Endodermal cell (in vitro differentiated cells): ENCODE measurements around the gene SLX9. TPM values are rescaled to one million over a fixed set of nuclear protein-coding genes. Genes with fewer than 3 reads are reported as not detected.

Experiments
- DNase-seq: peaks from one replicate; pipeline ENCODE4 v3.0.0-alpha.2; 2017
- H3K27ac ChIP-seq: 2 replicates; pipeline ENCODE4 v1.5.1; 2013; ENCODE audit warnings: mild to moderate bottlenecking, low read depth, low read length, moderate library complexity
- H3K27me3 ChIP-seq: 2 replicates; pipeline ENCODE4 v1.6.1; 2013; ENCODE audit warnings: mild to moderate bottlenecking, low read length, moderate library complexity; ENCODE audit not compliant: insufficient read depth, control insufficient read depth, poor library complexity, severe bottlenecking
- H3K36me3 ChIP-seq: 2 replicates; pipeline ENCODE4 v1.7.0; 2013; ENCODE audit warnings: mild to moderate bottlenecking, low read length, moderate library complexity; ENCODE audit not compliant: control insufficient read depth, insufficient read depth
- H3K4me1 ChIP-seq: one replicate; pipeline ENCODE4 v1.7.0; 2013; ENCODE audit warnings: low read length; ENCODE audit not compliant: control insufficient read depth, insufficient read depth
- H3K4me3 ChIP-seq: 2 replicates; pipeline ENCODE4 v1.5.1; 2013; ENCODE audit warnings: mild to moderate bottlenecking, low read length, moderate library complexity
- H3K9ac ChIP-seq: 2 replicates; pipeline ENCODE4 v1.6.1; 2013; ENCODE audit warnings: mild to moderate bottlenecking, low read length, moderate library complexity; ENCODE audit not compliant: poor library complexity, severe bottlenecking; ENCODE audit errors: extremely low read depth
- H3K9me3 ChIP-seq: 2 replicates; pipeline ENCODE4 v1.6.1; 2013; ENCODE audit warnings: mild to moderate bottlenecking, low read length, moderate library complexity; ENCODE audit not compliant: control insufficient read depth
- H3K27ac Mint-ChIP-seq: 2 replicates; pipeline ENCODE4 v1.8.0; 2020; ENCODE audit warnings: mixed read lengths
- H3K27me3 Mint-ChIP-seq: 2 replicates; pipeline ENCODE4 v1.8.0; 2021; ENCODE audit warnings: mild to moderate bottlenecking, mixed read lengths; ENCODE audit not compliant: insufficient read depth
- H3K36me3 Mint-ChIP-seq: 2 replicates; pipeline ENCODE4 v1.8.0; 2020; ENCODE audit warnings: low read depth, mixed read lengths
- H3K4me1 Mint-ChIP-seq: 2 replicates; pipeline ENCODE4 v1.8.0; 2020; ENCODE audit warnings: mixed read lengths
- H3K4me3 Mint-ChIP-seq: 2 replicates; pipeline ENCODE4 v1.8.0; 2020; ENCODE audit warnings: mild to moderate bottlenecking, moderate library complexity, mixed read lengths
- H3K9me3 Mint-ChIP-seq: 2 replicates; pipeline ENCODE4 v1.8.0; 2020; ENCODE audit warnings: mild to moderate bottlenecking, mixed read lengths
- CTCF ChIP-seq: fragments of 200-600 bp; sonication (generic); conservative IDR thresholded peaks from 2 replicates; pipeline ENCODE4 v1.5.0; 2021; ENCODE audit warnings: antibody characterized with exemption, mild to moderate bottlenecking
- WGBS, 2 experiments: methylation state at CpG; one replicate each; pipeline versions ENCODE4 v1.1.5 to v1.1.7; 2013; ENCODE audit warnings: missing lambda C conversion rate in 2 of 2, mixed read lengths in 1 of 2; ENCODE audit not compliant: insufficient coverage in 1 of 2, insufficient read length in 1 of 2; 5-methylcytosine and 5-hydroxymethylcytosine counted together
- total RNA-seq, 2 donors: library from RNA; stranded (reverse); fragmentation: NEBNext Ultra II Directional in 1 of 2; extraction: Animal tissue kit (Norgen Biotek cat#: 25700) in 1 of 2; gene quantifications; 2 replicates in 1 of 2; 3 replicates in 1 of 2; pipeline ENCODE4 v1.2.1, GENCODE V29; 2021

Gene SLX9
- total RNA-seq, 2 donors from 2014 or later, result 38.0 to 48.9 TPM

- no peaks in the 10 kb centered on the region for H3K36me3 Mint-ChIP-seq
- WGBS, 2 experiments, result 91% methylated on average over 23 to 46 of the region's 46 CpGs
- H3K27ac Mint-ChIP-seq, result no peak overlapping the region
- TF ChIP-seq CTCF, result no peak
- H3K4me3 ChIP-seq, result no peak overlapping the region
- H3K4me3 Mint-ChIP-seq, result no peak overlapping the region
- H3K9me3 Mint-ChIP-seq, result no peaks in the 10 kb centered on the region
- H3K27me3 Mint-ChIP-seq, result no peaks in the 10 kb centered on the region
- no peak overlapping the region for H3K27ac ChIP-seq
- no peaks in the 10 kb centered on the region for H3K36me3 ChIP-seq
- peaks cover 10% of the 10 kb centered on the region for H3K4me1 Mint-ChIP-seq
- no peaks in the 10 kb centered on the region for H3K9me3 ChIP-seq
- no peaks in the 10 kb centered on the region for H3K27me3 ChIP-seq
- H3K9ac ChIP-seq, result no peak overlapping the region
- H3K4me1 ChIP-seq, result peaks cover 13% of the 10 kb centered on the region
- no peak for DNase-seq
These were observed 61.6 kb downstream of the SLX9 start for GRCh38 chr21:45001134-45002095.

- no peak for TF ChIP-seq CTCF
- Mint-ChIP-seq H3K36me3 (no peaks in the 10 kb centered on the region), H3K27ac (peak overlapping the region; percentile 91), H3K27me3 (peaks cover 2% of the 10 kb centered on the region), H3K4me3 (no peak overlapping the region), H3K4me1 (peaks cover 10% of the 10 kb centered on the region), H3K9me3 (no peaks in the 10 kb centered on the region)
- Histone ChIP-seq H3K4me3 (no peak overlapping the region), H3K27me3 (no peaks in the 10 kb centered on the region), H3K9ac (no peak overlapping the region), H3K4me1 (peaks cover 13% of the 10 kb centered on the region), H3K36me3 (no peaks in the 10 kb centered on the region), H3K27ac (no peak overlapping the region), H3K9me3 (no peaks in the 10 kb centered on the region)
- no peak for DNase-seq
- 93 to 98% methylated on average over 25 to 28 of the region's 28 CpGs for WGBS, 2 experiments
These were observed 62.8 kb downstream of the SLX9 start for GRCh38 chr21:45002381-45003204.

GRCh38 chr21:45003331-45004058 lies 63.7 kb downstream of the SLX9 start:
- H3K36me3 Mint-ChIP-seq, result no peaks in the 10 kb centered on the region
- H3K27me3 ChIP-seq, result no peaks in the 10 kb centered on the region
- H3K9ac ChIP-seq, result no peak overlapping the region
- peaks cover 13% of the 10 kb centered on the region for H3K4me1 ChIP-seq
- H3K27me3 Mint-ChIP-seq, result peaks cover 5% of the 10 kb centered on the region
- WGBS, 2 experiments, result 81 to 83% methylated on average over 11 to 14 of the region's 14 CpGs
- H3K9me3 ChIP-seq, result no peaks in the 10 kb centered on the region
- H3K4me3 ChIP-seq, result no peak overlapping the region
- peak overlapping the region; percentile 62 for H3K27ac ChIP-seq
- no peak overlapping the region for H3K4me3 Mint-ChIP-seq
- H3K9me3 Mint-ChIP-seq, result no peaks in the 10 kb centered on the region
- H3K36me3 ChIP-seq, result no peaks in the 10 kb centered on the region
- peaks cover 10% of the 10 kb centered on the region for H3K4me1 Mint-ChIP-seq
- no peak for DNase-seq
- TF ChIP-seq CTCF, result peak; percentile 21
- H3K27ac Mint-ChIP-seq, result peak overlapping the region; percentile 91
